CD4-positive, alpha-beta T cell treated with Interleukin-15 for 4 hours (primary cell): ENCODE results near the gene BCKDHB.

ENCODE experiments used
- DNase-seq: peaks from one replicate; pipeline ENCODE4 v3.0.0-alpha.2; 2020; ENCODE audit warnings: low spot score

BCKDHB gene

GRCh38 chr6:80331522-80331921 lies 225.1 kb downstream of the BCKDHB start:
- DNase-seq, result no peak

- DNase-seq, result no peak
Observed at GRCh38 chr6:80331974-80332373, 225.5 kb downstream of the BCKDHB start.

GRCh38 chr6:80333342-80333741 lies 226.9 kb downstream of the BCKDHB start:
- DNase-seq, result no peak

GRCh38 chr6:80335121-80335531 lies 228.7 kb downstream of the BCKDHB start:
- no peak for DNase-seq

GRCh38 chr6:80336911-80337310 lies 230.4 kb downstream of the BCKDHB start:
- DNase-seq, result no peak

GRCh38 chr6:80338201-80338836 lies 231.8 kb downstream of the BCKDHB start:
- DNase-seq, result peak; percentile 51

- DNase-seq, result no peak
Observed at GRCh38 chr6:80339421-80339820, 232.9 kb downstream of the BCKDHB start.

- no peak for DNase-seq
Observed at GRCh38 chr6:80340280-80340679, 233.8 kb downstream of the BCKDHB start.

- no peak for DNase-seq
Observed at GRCh38 chr6:80340686-80341085, 234.2 kb downstream of the BCKDHB start.

GRCh38 chr6:80341330-80341729 lies 234.9 kb downstream of the BCKDHB start:
- no peak for DNase-seq

- no peak for DNase-seq
Observed at GRCh38 chr6:80343511-80343910, 237.0 kb downstream of the BCKDHB start.

GRCh38 chr6:80347101-80347500 lies 240.6 kb downstream of the BCKDHB start:
- no peak for DNase-seq

- no peak for DNase-seq
Observed at GRCh38 chr6:80348263-80348662, 241.8 kb downstream of the BCKDHB start.

- DNase-seq, result no peak
Observed at GRCh38 chr6:80356000-80356399, 249.5 kb downstream of the BCKDHB start.

- no peak for DNase-seq
Observed at GRCh38 chr6:80356545-80356944, 250.1 kb downstream of the BCKDHB start.

GRCh38 chr6:80357081-80357480 lies 250.6 kb downstream of the BCKDHB start:
- no peak for DNase-seq

GRCh38 chr6:80357674-80358073 lies 251.2 kb downstream of the BCKDHB start:
- no peak for DNase-seq

- no peak for DNase-seq
Observed at GRCh38 chr6:80363501-80364122, 257.1 kb downstream of the BCKDHB start.

GRCh38 chr6:80364149-80364548 lies 257.7 kb downstream of the BCKDHB start:
- DNase-seq, result no peak

- no peak for DNase-seq
Observed at GRCh38 chr6:80366051-80366450, 259.6 kb downstream of the BCKDHB start.

GRCh38 chr6:80366714-80367113 lies 260.2 kb downstream of the BCKDHB start:
- DNase-seq, result no peak

GRCh38 chr6:80376411-80376810 lies 269.9 kb downstream of the BCKDHB start:
- DNase-seq, result no peak

- no peak for DNase-seq
Observed at GRCh38 chr6:80380566-80380965, 274.1 kb downstream of the BCKDHB start.

GRCh38 chr6:80382811-80383210 lies 276.3 kb downstream of the BCKDHB start:
- no peak for DNase-seq
